ENCODE results near the gene SLC25A11.

GRCh38 chr17:4902540-4902939 is 37.3 kb downstream of the SLC25A11 start:
- TF ChIP-seq ZNF274 (IDR thresholded peaks at IDR 0.05; ENCODE audit: low read depth, low read length) (no peak), YY1 (IDR thresholded peaks at IDR 0.05; ENCODE audit: insufficient read depth, insufficient read length) (no peak)

Data from NT2/D1 (cell line).